ENCODE results near the gene ARHGAP44. TPM values are rescaled to one million over a fixed set of nuclear protein-coding genes. Genes with fewer than 3 reads are reported as not detected.

The ARHGAP44 gene
- total RNA-seq, 2 experiments from 2014 or later, result not detected

DNA sequence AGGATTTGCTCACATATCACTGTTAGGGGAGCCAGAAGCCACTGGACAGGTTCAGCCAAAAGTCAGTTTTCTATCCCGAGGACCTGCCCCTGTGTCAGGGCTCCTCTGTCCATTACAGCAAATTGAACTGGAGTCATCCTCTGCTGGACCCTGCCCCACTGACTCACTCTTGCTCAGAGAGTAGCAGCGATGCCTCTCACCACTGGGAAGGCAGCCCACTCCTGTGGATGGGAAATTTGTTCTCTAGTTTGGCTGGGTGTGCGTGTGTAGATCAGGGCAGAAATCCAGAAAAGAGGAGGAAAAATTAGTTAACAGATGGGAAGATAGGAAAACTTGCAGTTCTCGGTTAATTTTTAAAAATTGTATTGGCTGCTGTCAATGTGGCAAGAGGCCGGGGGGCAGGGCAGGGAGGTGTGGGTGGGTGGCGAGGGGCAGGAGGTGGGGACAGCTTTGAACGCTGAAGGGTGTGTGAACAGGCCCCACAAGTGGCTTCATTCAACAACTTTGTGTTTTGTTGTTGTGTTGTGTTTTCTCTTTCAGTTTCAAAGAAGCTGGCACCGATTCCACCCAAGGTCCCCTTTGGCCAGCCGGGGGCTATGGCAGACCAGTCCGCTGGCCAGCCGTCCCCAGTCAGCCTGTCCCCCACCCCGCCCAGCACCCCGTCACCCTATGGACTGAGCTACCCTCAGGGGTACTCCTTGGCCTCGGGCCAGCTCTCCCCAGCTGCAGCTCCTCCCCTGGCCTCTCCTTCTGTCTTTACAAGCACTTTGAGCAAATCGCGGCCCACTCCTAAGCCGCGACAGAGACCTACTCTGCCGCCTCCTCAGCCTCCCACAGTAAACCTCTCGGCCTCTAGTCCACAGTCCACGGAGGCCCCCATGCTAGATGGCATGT lies 194.9 kb downstream of the ARHGAP44 start:
- ChIA-PET CTCF (no interaction called here), POLR2A (no interaction called here)
- TF ChIP-seq, protein P1, sequence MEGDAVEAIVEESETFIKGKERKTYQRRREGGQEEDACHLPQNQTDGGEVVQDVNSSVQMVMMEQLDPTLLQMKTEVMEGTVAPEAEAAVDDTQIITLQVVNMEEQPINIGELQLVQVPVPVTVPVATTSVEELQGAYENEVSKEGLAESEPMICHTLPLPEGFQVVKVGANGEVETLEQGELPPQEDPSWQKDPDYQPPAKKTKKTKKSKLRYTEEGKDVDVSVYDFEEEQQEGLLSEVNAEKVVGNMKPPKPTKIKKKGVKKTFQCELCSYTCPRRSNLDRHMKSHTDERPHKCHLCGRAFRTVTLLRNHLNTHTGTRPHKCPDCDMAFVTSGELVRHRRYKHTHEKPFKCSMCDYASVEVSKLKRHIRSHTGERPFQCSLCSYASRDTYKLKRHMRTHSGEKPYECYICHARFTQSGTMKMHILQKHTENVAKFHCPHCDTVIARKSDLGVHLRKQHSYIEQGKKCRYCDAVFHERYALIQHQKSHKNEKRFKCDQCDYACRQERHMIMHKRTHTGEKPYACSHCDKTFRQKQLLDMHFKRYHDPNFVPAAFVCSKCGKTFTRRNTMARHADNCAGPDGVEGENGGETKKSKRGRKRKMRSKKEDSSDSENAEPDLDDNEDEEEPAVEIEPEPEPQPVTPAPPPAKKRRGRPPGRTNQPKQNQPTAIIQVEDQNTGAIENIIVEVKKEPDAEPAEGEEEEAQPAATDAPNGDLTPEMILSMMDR (IDR thresholded peaks at IDR 0.05), result no peak
- Histone ChIP-seq H3K4me1 (ENCODE audit: insufficient read depth, low read length) (peaks cover 5% of the 10 kb centered on the region), H3K9me3 (ENCODE audit: control insufficient read depth in 1 of 2, insufficient read depth in 1 of 2, low read length in 2 of 2) (peaks cover 0 to 10% of the 10 kb centered on the region in 2 experiments), H3K36me3 (ENCODE audit: insufficient read depth, low read length) (no peaks in the 10 kb centered on the region), H3K27me3 (ENCODE audit: control insufficient read depth in 1 of 2, insufficient read depth in 2 of 2, low read length in 2 of 2) (peaks cover 0 to 4% of the 10 kb centered on the region in 2 experiments), H3K27ac (ENCODE audit: low read depth in 1 of 2, low read length in 2 of 2) (no peak overlapping the region), H3K4me3 (ENCODE audit: low read length) (no peak overlapping the region)
- intact Hi-C loops (cut with DNase I, micrococcal nuclease), result no loop called here
- Mint-ChIP-seq H3K27me3 (peaks cover 5% of the 10 kb centered on the region), H3K36me3 (ENCODE audit: low read depth) (no peaks in the 10 kb centered on the region), H3K4me1 (ENCODE audit: low read depth) (no peaks in the 10 kb centered on the region), H3K9me3 (no peaks in the 10 kb centered on the region), H3K27ac (no peak overlapping the region), H3K4me3 (no peak overlapping the region)
- ATAC-seq (ENCODE audit: poor library complexity) (no peak), DNase-seq (no peak)

DNA sequence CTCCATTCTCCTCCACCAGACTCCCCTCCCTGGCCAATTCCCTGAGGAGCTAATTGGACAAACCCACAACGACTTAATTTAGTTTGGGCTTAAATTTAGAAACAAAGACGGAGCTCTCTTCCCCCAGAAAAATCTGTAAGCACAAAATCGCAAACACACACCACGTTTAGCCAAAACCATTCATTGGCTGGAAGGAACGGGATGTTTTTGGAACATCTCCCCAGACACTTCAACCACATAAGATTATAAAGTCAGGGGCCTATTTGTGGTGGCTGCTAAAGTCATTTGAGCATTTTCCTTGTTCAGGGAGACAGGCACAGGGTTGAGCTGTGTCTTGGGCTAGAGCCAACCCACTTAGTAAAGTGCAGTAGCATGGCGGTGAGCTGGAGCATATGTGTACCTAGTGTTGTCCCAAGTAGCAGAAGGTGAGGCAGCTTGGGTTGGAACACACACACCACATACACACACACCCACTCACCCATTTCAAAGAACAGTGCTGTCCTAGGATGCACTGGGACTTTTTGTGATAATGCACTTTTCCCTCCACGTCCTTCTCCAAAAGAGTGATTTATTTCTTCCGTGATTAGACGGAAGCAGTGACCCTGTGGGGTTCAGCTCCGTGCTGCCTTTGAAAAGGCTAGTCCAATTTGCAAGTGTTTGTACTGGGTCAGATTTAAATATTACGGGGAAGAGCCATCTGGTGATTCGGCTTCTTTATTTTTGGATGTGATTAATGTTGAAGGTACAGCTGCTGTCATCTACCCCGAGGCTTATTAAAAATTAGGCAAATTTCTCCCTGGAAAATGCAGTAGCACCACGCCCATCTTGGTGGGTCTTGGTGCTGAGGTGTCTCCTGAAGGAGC lies 196.4 kb downstream of the ARHGAP44 start:
- H3K27me3 ChIP-seq (ENCODE audit: control insufficient read depth in 1 of 2, insufficient read depth in 2 of 2, low read length in 2 of 2), result peaks cover 0 to 2% of the 10 kb centered on the region in 2 experiments
- H3K27ac Mint-ChIP-seq, result no peak overlapping the region
- peaks cover 5% of the 10 kb centered on the region for H3K27me3 Mint-ChIP-seq
- POLR2A ChIA-PET, result no interaction called here
- no peak for DNase-seq
- H3K9me3 Mint-ChIP-seq, result no peaks in the 10 kb centered on the region
- H3K4me3 Mint-ChIP-seq, result no peak overlapping the region
- peaks cover 5% of the 10 kb centered on the region for H3K4me1 ChIP-seq (ENCODE audit: insufficient read depth, low read length)
- H3K27ac ChIP-seq (ENCODE audit: low read depth in 1 of 2, low read length in 2 of 2), result no peak overlapping the region
- TF ChIP-seq, protein P1 (IDR thresholded peaks at IDR 0.05), result no peak
- H3K9me3 ChIP-seq (ENCODE audit: control insufficient read depth in 1 of 2, insufficient read depth in 1 of 2, low read length in 2 of 2), result peaks cover 0 to 17% of the 10 kb centered on the region in 2 experiments
- no peak overlapping the region for H3K4me3 ChIP-seq (ENCODE audit: low read length)
- no peaks in the 10 kb centered on the region for H3K4me1 Mint-ChIP-seq (ENCODE audit: low read depth)
- peaks cover 14% of the 10 kb centered on the region for H3K36me3 Mint-ChIP-seq (ENCODE audit: low read depth)
- H3K36me3 ChIP-seq (ENCODE audit: insufficient read depth, low read length), result peaks cover 3% of the 10 kb centered on the region
- no peak for ATAC-seq (ENCODE audit: poor library complexity)
- CTCF ChIA-PET, result no interaction called here
- intact Hi-C loops (cut with DNase I, micrococcal nuclease), result no loop called here

DNA sequence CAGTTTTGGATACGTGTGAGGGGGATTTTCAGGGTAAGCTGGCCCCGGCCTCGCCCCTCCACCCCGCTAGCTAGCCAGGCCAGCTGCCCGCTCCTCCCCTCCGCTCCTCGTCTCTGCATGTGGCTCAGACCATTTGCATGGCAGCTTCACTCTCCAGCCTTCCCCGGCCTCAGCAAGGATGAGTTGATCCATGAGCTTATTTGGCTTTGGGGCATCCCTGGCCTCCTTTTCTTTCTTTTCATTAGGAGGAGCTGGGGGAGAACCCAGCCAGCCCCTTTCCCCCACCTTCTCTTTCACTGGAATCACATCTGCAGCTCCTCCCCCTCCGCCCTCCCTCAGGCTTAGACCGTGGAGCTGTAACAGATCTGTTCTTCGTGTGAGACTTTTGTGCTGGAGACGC lies 197.8 kb downstream of the ARHGAP44 start:
- CTCF ChIA-PET, result no interaction called here
- Mint-ChIP-seq H3K27ac (no peak overlapping the region), H3K9me3 (no peaks in the 10 kb centered on the region), H3K36me3 (ENCODE audit: low read depth) (peaks cover 28% of the 10 kb centered on the region), H3K27me3 (no peaks in the 10 kb centered on the region), H3K4me3 (no peak overlapping the region), H3K4me1 (ENCODE audit: low read depth) (no peaks in the 10 kb centered on the region)
- no peak overlapping the region for H3K27ac ChIP-seq (ENCODE audit: low read depth in 1 of 2, low read length in 2 of 2)
- POLR2A ChIA-PET, result no interaction called here
- ATAC-seq (ENCODE audit: poor library complexity), result no peak
- no peaks in the 10 kb centered on the region for H3K27me3 ChIP-seq (ENCODE audit: control insufficient read depth in 1 of 2, insufficient read depth in 2 of 2, low read length in 2 of 2)
- peaks cover 0 to 12% of the 10 kb centered on the region in 2 experiments for H3K9me3 ChIP-seq (ENCODE audit: control insufficient read depth in 1 of 2, insufficient read depth in 1 of 2, low read length in 2 of 2)
- intact Hi-C loops (cut with DNase I, micrococcal nuclease), result no loop called here
- peaks cover 2% of the 10 kb centered on the region for H3K4me1 ChIP-seq (ENCODE audit: insufficient read depth, low read length)
- peaks cover 13% of the 10 kb centered on the region for H3K36me3 ChIP-seq (ENCODE audit: insufficient read depth, low read length)
- TF ChIP-seq, protein P1 (IDR thresholded peaks at IDR 0.05), result no peak
- no peak for DNase-seq
- no peak overlapping the region for H3K4me3 ChIP-seq (ENCODE audit: low read length)

All from CD4-positive, alpha-beta T cell (primary cell).